ENCODE results near the gene RPS26. TPM values are rescaled to one million over a fixed set of nuclear protein-coding genes. Genes with fewer than 3 reads are reported as not detected.

Gene RPS26
- total RNA-seq, 1 donor from 2014 or later = 201 TPM

DNA sequence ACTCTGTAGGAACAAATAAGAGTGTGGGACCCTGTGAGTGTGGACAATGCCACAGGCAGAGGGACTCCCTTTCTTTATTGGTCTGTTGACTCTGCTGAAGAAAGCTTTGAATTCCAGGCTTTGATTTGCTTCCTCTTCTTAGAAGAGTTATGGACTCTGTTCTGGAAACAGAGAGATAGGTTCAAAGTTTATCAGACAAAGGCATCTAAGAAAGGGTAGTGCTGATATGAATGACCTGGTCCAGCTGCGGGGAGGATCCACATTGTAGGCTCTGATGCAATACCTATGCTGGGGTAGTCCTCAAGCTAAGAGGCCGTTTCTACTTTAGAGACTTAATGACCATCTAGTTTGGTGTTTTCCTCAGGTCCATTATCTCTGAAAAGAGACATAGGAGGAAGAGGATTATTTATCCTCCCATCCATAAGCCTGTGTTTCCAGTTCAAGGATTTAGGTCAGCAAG, 31.6 kb upstream of the RPS26 start:
- Histone ChIP-seq H3K36me3 (ENCODE audit: control insufficient read depth, insufficient read depth, low read length) (no peaks in the 10 kb centered on the region), H3K27me3 (ENCODE audit: control insufficient read depth, insufficient read depth, low read length) (no peaks in the 10 kb centered on the region), H3K4me3 (ENCODE audit: low read depth, low read length) (no peak overlapping the region)
- TF ChIP-seq, protein P1, sequence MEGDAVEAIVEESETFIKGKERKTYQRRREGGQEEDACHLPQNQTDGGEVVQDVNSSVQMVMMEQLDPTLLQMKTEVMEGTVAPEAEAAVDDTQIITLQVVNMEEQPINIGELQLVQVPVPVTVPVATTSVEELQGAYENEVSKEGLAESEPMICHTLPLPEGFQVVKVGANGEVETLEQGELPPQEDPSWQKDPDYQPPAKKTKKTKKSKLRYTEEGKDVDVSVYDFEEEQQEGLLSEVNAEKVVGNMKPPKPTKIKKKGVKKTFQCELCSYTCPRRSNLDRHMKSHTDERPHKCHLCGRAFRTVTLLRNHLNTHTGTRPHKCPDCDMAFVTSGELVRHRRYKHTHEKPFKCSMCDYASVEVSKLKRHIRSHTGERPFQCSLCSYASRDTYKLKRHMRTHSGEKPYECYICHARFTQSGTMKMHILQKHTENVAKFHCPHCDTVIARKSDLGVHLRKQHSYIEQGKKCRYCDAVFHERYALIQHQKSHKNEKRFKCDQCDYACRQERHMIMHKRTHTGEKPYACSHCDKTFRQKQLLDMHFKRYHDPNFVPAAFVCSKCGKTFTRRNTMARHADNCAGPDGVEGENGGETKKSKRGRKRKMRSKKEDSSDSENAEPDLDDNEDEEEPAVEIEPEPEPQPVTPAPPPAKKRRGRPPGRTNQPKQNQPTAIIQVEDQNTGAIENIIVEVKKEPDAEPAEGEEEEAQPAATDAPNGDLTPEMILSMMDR (IDR thresholded peaks at IDR 0.05; ENCODE audit: insufficient read depth, low read length, severe bottlenecking) = no peak
- FAIRE-seq (no peak), DNase-seq (ENCODE audit: low read depth) (no peak)

DNA sequence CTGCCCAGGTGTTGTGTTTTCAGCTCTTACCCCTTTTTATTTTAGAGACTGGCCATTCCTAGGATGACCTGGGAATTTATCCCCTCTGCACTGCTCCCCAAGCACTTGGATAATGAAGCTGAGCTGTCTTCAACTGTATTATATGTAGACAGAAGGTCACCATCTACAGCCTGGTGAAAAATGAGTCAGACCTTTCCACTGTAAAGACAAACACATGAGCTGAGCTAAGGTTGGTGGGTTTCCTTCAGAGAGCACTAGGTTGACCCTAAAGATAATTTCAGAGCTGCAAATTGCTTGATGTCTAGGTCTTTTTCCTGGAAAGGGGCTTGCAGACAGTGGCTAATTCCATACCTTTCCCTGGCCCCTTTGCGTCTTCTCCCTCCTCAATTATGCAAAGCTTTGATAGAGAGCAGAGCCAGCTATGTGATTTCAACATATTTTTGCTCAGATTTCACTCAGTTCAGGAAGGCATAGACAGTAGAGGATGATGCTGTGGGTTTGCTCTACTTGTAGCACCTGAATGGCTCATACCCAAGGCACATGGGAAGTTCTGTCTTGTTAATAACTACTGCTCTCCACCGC, 30.1 kb upstream of the RPS26 start:
- no peak for DNase-seq (ENCODE audit: low read depth)
- H3K36me3 ChIP-seq (ENCODE audit: control insufficient read depth, insufficient read depth, low read length) = no peaks in the 10 kb centered on the region
- no peaks in the 10 kb centered on the region for H3K27me3 ChIP-seq (ENCODE audit: control insufficient read depth, insufficient read depth, low read length)
- no peak overlapping the region for H3K4me3 ChIP-seq (ENCODE audit: low read depth, low read length)
- FAIRE-seq = no peak
- TF ChIP-seq, protein P1 (IDR thresholded peaks at IDR 0.05; ENCODE audit: insufficient read depth, low read length, severe bottlenecking) = no peak

DNA sequence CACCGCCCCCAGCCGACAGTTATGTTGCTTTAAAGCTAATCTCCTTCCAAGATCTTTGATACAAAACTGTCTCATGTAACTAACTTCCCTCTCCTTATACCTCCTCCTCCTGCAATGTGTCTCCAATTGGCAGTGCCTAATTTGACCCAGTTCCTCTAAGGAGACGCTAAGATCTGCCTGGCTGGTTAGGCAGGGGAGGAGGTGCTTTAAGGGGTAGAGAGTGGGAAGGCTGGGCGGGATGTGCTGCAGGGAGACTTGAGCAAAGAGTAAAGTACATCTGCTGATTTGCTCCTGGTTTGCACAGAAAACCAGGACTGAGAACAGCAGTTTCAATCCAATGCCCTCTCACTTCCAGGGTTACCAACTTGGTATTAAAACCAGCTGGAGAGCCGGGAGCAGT, 28.2 kb upstream of the RPS26 start:
- H3K4me3 ChIP-seq (ENCODE audit: low read depth, low read length) = no peak overlapping the region
- FAIRE-seq (no peak), DNase-seq (ENCODE audit: low read depth) (no peak)
- TF ChIP-seq, protein P1 (IDR thresholded peaks at IDR 0.05; ENCODE audit: insufficient read depth, low read length, severe bottlenecking) = no peak
- no peaks in the 10 kb centered on the region for H3K36me3 ChIP-seq (ENCODE audit: control insufficient read depth, insufficient read depth, low read length)
- no peaks in the 10 kb centered on the region for H3K27me3 ChIP-seq (ENCODE audit: control insufficient read depth, insufficient read depth, low read length)

DNA sequence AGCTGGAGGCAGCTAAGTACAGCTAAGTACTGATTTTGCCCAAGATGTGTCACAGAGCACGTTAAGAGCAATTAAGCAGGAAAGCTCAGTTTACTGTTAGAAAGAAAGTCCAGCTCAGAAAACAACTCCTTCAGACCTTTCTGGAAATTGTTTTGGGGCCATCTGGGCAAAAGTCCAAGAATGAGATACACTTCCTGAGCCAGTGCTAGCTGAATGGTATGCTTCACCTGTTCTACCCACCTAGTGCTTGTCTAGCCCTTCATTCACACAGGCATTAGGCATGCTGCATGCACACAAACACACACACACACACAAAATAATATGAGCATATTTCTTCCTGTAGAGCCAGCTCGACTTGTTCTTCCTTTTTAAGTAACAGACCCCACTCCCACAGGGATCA, 27.5 kb upstream of the RPS26 start:
- no peak overlapping the region for H3K4me3 ChIP-seq (ENCODE audit: low read depth, low read length)
- no peaks in the 10 kb centered on the region for H3K27me3 ChIP-seq (ENCODE audit: control insufficient read depth, insufficient read depth, low read length)
- DNase-seq (ENCODE audit: low read depth) (peak; percentile 31), FAIRE-seq (no peak)
- TF ChIP-seq, protein P1 (IDR thresholded peaks at IDR 0.05; ENCODE audit: insufficient read depth, low read length, severe bottlenecking) = no peak
- H3K36me3 ChIP-seq (ENCODE audit: control insufficient read depth, insufficient read depth, low read length) = no peaks in the 10 kb centered on the region

DNA sequence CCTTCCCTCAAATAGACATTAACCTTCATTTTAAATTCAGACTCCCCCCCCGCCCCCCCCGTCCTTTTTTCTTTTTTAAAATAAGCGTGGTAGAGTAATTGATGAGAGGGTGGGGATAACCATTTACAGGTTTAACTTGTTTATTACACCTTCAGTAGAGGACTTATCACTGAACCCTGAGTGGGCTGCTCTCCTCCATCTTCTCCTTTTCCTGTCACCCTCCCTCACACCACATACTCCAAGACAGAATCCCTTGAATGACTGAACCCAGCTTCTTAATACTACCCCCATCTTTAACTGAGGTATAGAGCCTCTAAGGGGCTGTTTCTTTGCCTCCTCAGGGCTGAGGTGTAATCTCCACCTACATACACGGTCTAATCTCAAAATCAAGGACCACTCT, 24.5 kb upstream of the RPS26 start:
- TF ChIP-seq, protein P1 (IDR thresholded peaks at IDR 0.05; ENCODE audit: insufficient read depth, low read length, severe bottlenecking) = no peak
- no peak for DNase-seq (ENCODE audit: low read depth)
- H3K4me3 ChIP-seq (ENCODE audit: low read depth, low read length) = no peak overlapping the region
- no peaks in the 10 kb centered on the region for H3K36me3 ChIP-seq (ENCODE audit: control insufficient read depth, insufficient read depth, low read length)
- no peak for FAIRE-seq
- H3K27me3 ChIP-seq (ENCODE audit: control insufficient read depth, insufficient read depth, low read length) = no peaks in the 10 kb centered on the region

DNA sequence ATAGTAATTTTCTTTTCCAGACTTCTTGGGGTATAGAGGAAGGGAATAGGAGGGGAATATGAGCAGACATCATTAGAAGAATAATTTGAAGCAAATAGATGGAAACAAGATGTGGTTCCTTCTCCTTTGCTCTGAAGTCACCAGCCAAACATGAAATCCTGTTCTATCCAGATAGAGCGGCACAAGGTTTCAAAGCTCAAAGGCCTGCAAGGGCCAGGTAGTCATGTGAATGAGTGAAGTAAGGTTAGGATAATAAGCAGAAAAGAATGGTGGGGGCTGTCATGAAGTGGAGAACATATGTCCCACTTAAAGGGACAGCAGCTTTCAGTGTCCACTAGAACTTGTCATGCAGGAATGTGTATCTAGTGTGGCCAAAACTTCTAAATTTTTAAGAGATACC, 23.4 kb upstream of the RPS26 start:
- H3K27me3 ChIP-seq (ENCODE audit: control insufficient read depth, insufficient read depth, low read length) = no peaks in the 10 kb centered on the region
- TF ChIP-seq, protein P1 (IDR thresholded peaks at IDR 0.05; ENCODE audit: insufficient read depth, low read length, severe bottlenecking) = no peak
- no peak for FAIRE-seq
- DNase-seq (ENCODE audit: low read depth) = no peak
- H3K36me3 ChIP-seq (ENCODE audit: control insufficient read depth, insufficient read depth, low read length) = no peaks in the 10 kb centered on the region
- H3K4me3 ChIP-seq (ENCODE audit: low read depth, low read length) = no peak overlapping the region
